Measurements from ENCODE around the gene ELMO3. TPM values are rescaled to one million over a fixed set of nuclear protein-coding genes. Genes with fewer than 3 reads are reported as not detected.

The ELMO3 gene
- total and polyA plus RNA-seq, 2 of the 13 experiments (the other 11 are each of a cell fraction or from before 2014, with no cell fraction given) = 2.6 to 4.0 TPM

DNA sequence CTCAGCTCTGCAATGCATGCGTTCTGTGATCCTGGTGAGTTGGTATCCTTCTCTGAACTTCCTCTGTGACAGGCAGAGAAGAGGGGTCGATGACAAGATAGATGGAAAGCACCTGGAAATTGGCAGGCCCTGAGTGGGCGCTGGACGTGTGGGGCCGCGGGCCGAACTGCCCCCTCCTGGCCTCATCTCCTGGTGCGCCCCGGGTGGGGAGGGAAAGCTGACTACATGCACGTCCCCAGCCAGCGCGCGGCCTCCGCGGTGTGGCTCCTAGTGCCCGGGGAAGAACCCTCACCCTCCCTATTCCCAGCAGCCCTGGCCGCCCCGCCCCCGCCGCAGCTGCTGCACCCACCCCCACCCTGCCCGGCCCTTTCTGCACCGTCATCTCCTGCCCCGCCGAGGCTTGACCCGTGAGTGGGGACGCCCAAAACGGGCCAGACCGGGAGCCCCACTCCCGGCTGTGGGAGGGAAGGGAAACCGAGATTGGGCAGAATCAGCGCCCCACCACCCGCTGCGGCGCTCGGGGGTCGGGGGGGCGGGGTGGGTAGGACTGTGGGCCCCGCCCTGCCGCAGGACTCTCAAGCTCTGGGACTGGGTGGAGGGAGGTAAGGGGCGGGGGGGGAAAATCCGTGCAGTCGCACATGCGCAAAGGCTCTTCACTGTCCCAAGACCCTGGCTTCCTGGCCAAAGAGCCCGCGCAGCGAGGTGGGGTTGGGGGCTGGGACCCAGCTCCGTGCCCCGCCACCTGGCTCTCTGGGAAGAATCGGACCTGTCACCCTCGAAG lies 28.6 kb upstream of the ELMO3 start, which contains the start of gene NOL3 (continued):
- TF ChIP-seq ZNF160 (CRISPR knock-in tag; IDR thresholded peaks at IDR 0.05) (0 out of 2 replicates have a peak, but pooled peaks have one; percentile 23), SAP130 (CRISPR knock-in tag; IDR thresholded peaks at IDR 0.05; ENCODE audit: low read depth) (peak; percentile 52), SP4 (CRISPR knock-in tag; IDR thresholded peaks at IDR 0.05) (peak; percentile 74), HNRNPLL (IDR thresholded peaks at IDR 0.05; ENCODE audit: low read depth, low read length, poor library complexity, severe bottlenecking) (peak; percentile 15), HOXA7 (CRISPR knock-in tag; IDR thresholded peaks at IDR 0.05) (no peak), NFRKB (IDR thresholded peaks at IDR 0.05) (no peak), ZNF816 (CRISPR knock-in tag; IDR thresholded peaks at IDR 0.05; ENCODE audit: borderline replicate concordance) (0 out of 2 replicates have a peak, but pooled peaks have one; percentile 41), NCOR1 (IDR thresholded peaks at IDR 0.05; ENCODE audit: borderline replicate concordance, low read length) (no peak), HNF4A (CRISPR knock-in tag; IDR thresholded peaks at IDR 0.05) (no peak), ATF7-NPFF (CRISPR knock-in tag; IDR thresholded peaks at IDR 0.05; ENCODE audit: low read depth) (no peak), ZBTB20 (CRISPR knock-in tag; IDR thresholded peaks at IDR 0.05; ENCODE audit: borderline replicate concordance, low read depth) (no peak; the same call in 1 of the 2 replicates), ZNF292 (CRISPR knock-in tag; IDR thresholded peaks at IDR 0.05; ENCODE audit: borderline replicate concordance, low read depth) (peak; percentile 37; the same call in 1 of the 2 replicates), ZNF7 (CRISPR knock-in tag; IDR thresholded peaks at IDR 0.05) (no peak)
- TF ChIP-seq, protein P1, sequence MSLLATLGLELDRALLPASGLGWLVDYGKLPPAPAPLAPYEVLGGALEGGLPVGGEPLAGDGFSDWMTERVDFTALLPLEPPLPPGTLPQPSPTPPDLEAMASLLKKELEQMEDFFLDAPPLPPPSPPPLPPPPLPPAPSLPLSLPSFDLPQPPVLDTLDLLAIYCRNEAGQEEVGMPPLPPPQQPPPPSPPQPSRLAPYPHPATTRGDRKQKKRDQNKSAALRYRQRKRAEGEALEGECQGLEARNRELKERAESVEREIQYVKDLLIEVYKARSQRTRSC (CRISPR knock-in tag; IDR thresholded peaks at IDR 0.05; ENCODE audit: low read depth) = no peak
- TF ChIP-seq, protein P2, sequence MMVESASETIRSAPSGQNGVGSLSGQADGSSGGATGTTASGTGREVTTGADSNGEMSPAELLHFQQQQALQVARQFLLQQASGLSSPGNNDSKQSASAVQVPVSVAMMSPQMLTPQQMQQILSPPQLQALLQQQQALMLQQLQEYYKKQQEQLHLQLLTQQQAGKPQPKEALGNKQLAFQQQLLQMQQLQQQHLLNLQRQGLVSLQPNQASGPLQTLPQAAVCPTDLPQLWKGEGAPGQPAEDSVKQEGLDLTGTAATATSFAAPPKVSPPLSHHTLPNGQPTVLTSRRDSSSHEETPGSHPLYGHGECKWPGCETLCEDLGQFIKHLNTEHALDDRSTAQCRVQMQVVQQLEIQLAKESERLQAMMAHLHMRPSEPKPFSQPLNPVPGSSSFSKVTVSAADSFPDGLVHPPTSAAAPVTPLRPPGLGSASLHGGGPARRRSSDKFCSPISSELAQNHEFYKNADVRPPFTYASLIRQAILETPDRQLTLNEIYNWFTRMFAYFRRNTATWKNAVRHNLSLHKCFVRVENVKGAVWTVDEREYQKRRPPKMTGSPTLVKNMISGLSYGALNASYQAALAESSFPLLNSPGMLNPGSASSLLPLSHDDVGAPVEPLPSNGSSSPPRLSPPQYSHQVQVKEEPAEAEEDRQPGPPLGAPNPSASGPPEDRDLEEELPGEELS (CRISPR knock-in tag; IDR thresholded peaks at IDR 0.05) = no peak
- TF ChIP-seq, protein P3, sequence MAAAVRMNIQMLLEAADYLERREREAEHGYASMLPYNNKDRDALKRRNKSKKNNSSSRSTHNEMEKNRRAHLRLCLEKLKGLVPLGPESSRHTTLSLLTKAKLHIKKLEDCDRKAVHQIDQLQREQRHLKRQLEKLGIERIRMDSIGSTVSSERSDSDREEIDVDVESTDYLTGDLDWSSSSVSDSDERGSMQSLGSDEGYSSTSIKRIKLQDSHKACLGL (CRISPR knock-in tag; IDR thresholded peaks at IDR 0.05) = no peak
- TF ChIP-seq, protein P4, sequence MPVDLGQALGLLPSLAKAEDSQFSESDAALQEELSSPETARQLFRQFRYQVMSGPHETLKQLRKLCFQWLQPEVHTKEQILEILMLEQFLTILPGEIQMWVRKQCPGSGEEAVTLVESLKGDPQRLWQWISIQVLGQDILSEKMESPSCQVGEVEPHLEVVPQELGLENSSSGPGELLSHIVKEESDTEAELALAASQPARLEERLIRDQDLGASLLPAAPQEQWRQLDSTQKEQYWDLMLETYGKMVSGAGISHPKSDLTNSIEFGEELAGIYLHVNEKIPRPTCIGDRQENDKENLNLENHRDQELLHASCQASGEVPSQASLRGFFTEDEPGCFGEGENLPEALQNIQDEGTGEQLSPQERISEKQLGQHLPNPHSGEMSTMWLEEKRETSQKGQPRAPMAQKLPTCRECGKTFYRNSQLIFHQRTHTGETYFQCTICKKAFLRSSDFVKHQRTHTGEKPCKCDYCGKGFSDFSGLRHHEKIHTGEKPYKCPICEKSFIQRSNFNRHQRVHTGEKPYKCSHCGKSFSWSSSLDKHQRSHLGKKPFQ (CRISPR knock-in tag; IDR thresholded peaks at IDR 0.05; ENCODE audit: insufficient replicate concordance) = no peak
- TF ChIP-seq, protein P5, sequence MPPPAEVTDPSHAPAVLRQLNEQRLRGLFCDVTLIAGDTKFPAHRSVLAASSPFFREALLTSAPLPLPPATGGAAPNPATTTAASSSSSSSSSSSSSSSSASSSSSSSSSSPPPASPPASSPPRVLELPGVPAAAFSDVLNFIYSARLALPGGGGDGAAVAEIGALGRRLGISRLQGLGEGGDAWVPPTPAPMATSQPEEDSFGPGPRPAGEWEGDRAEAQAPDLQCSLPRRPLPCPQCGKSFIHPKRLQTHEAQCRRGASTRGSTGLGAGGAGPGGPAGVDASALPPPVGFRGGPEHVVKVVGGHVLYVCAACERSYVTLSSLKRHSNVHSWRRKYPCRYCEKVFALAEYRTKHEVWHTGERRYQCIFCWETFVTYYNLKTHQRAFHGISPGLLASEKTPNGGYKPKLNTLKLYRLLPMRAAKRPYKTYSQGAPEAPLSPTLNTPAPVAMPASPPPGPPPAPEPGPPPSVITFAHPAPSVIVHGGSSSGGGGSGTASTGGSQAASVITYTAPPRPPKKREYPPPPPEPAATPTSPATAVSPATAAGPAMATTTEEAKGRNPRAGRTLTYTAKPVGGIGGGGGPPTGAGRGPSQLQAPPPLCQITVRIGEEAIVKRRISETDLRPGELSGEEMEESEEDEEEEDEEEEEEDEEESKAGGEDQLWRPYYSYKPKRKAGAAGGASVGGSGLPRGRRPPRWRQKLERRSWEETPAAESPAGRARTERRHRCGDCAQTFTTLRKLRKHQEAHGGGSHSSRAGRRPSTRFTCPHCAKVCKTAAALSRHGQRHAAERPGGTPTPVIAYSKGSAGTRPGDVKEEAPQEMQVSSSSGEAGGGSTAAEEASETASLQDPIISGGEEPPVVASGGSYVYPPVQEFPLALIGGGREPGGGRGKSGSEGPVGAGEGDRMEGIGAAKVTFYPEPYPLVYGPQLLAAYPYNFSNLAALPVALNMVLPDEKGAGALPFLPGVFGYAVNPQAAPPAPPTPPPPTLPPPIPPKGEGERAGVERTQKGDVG (CRISPR knock-in tag; IDR thresholded peaks at IDR 0.05; ENCODE audit: borderline replicate concordance) = no peak

Measured in HepG2 (cell line).